ENCODE measurements around the gene CCDC8. TPM values are rescaled to one million over a fixed set of nuclear protein-coding genes. Genes with fewer than 3 reads are reported as not detected.
"Not testable (repeated sequence)": the region's sequence is repeated elsewhere in the genome, so short reads cannot be mapped to it uniquely, and the experiment has no call there.

Gene CCDC8
- polyA plus RNA-seq, 1 donor, result 80.9 TPM

DNA sequence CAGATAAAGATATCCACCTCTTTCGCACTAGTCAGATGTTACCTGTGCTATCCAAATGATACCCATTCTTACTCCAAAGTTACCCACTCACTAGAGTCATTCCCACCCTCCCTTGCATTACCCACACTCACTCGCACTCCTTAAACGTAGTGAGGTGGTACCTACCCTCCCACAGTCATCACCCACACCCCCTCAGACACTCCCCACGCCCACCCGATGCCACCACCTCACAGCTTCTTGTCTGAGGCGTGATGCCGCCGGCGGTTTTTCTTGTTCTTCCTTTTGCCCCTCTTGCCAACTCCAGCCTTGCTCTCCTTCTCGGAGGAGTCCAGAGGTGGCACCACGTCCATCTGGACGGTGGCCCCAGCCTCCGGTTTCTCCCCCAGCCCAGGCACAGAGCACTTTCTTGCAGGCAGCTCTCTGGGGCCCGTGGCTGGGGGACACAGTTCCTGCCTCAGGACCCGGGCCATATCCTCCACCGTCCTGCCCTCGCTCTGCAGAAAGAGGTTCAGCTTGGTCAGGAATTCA lies 14.2 kb upstream of the CCDC8 start:
- no peak for DNase-seq

DNA sequence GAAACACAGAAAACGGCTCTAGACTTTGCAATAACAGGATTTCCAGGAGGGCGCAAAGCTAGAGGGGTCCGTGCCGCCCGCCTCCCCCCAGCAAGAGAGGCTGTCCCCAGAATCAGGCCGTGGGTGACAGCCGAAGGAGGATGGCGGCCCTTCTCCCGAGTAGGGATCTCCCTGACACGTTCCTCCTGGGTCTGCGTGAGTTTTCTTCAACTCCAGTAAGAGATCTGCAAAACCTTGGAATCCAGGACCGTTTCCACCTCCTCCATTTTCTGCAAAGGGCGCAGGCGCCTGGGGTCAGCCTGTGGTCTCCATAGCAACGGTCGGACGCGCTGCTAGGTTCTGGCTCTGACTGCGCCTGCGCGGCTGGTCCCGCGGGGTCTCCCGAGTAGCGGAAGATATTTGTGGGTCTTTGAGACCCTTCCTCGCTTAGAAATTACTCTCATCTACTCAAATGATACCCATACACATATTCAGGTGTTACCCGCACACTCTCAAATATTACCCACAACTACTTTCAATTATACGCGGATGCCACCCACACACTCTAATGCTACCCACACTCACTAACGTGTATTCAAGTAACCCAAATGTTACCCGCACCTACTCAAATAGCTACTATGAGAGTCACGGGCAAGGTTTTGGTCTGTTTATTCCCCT lies 13.3 kb upstream of the CCDC8 start:
- peak; percentile 88 for DNase-seq

DNA sequence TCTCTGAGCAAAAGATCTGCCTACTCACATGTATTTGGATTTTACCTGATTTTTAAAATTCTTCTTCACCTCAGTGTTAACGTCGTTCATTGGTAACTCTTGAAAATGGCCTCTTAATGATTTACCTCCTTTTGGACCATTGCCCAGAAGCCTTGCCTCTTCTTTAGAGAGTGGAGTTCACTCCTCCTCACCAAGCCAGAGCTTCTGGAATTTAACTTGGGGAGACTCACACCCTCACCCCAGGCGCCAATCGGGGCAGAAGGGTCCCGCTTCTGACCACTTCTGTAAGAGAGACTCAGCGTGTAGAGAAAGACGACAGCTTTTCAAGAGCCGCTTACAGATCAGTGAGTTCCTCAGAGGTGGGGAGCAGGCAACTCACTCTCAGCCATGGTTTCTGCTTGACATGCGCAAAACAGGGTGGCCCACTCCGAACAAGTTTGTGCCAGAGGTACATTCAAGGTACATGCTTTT lies 12.7 kb upstream of the CCDC8 start:
- DNase-seq, result no peak

DNA sequence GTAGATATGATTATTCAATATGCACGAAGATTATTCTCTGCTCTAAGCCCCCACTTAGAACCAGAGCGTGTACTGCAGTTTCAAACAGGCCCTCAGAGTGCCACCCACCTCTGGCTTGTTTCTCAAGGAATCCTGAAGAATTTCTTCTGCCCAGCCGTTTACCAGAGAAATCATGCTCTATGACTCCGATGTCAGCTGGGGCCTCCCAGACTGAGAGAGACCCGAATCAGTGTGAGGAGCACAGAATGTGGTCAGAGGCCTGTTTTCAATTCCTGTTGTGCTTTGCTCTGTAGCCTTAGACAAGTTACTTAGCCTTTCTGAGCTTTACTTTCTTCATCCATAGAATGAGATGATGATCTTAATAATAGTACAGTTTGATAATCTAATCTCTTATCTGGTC lies 9.8 kb upstream of the CCDC8 start:
- no peak for DNase-seq

DNA sequence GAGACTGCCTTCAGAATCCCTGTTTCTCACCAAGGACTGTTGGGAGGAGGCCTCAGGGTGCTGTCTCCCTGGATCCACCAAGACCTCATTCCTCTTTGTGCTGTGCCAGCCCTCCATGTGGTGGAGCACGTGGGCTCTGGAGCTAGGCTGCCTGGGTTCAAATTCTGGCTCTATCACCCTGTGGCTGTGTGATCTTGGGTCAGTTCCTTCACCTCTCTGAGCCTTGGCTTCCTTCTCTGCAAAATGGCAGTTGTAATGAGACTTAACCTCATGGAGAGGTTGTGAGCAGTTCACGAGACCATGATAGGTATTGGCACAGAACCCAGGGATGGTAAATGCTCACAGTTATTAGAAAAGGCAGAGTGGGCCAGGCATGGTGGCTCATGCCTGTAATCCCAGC lies 9.0 kb upstream of the CCDC8 start:
- DNase-seq, result no peak

DNA sequence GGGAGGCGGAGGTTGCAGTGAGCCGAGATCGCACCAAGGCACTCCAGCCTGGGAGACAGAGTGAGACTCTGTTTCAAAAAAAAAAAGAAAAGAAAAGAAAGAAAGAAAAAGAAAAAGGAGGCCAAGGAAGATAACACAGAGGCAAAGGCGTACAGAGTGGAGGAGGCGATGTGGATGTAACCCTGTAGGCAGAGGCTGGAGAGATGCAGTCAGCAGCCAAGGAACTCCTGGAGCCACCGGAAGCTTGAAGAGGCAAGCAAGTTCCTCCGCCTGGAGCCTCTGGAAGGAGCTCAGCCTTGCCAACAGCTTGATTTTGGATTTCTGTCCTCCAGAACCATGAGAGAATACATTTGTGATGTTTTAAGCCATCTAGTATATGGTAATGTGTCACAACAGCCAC lies 6.7 kb upstream of the CCDC8 start:
- DNase-seq, result no peak

DNA sequence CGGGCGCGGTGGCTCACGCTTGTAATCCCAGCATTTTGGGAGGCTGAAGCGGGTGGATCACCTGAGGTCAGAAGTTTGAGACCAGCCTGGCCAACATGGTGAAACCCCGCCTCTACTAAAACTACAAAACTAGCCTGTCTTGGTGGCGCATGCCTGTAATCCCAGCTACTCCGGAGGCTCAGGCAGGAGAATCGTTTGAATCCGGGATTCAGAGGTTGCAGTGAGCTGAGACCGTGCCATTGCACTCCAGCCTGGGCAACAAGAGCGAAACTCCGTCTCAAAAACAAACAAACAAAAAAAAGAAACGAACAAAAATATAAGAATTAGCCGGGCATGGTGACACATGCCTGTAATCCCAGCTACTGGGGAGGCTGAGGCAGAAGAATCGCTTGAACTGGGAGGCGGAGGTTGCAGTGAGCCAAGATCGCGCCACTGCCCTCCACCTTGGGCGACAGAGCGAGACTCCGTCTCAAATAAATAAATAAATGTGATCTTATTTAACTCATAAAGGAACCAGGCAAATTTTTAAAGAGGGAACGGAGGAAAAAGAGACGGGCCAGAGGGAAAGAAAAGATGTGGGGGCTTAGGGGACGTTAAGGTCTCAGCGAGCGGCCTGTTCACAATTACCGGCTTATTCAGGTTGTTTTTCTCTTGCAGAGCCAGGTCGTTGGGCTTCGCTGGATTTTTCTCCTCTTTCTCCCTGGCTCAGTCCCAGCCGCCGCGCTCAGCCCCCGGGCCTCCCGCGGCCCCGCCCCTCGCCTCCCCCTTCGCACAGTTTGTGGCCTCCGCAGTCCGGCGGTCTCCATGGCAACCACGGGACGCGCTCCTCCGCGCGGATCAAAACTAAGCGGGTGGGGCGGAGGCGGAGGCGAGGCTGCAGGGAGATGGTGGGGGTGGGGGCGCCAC lies 2.7 kb upstream of the CCDC8 start:
- DNase-seq, result peak; percentile 94

DNA sequence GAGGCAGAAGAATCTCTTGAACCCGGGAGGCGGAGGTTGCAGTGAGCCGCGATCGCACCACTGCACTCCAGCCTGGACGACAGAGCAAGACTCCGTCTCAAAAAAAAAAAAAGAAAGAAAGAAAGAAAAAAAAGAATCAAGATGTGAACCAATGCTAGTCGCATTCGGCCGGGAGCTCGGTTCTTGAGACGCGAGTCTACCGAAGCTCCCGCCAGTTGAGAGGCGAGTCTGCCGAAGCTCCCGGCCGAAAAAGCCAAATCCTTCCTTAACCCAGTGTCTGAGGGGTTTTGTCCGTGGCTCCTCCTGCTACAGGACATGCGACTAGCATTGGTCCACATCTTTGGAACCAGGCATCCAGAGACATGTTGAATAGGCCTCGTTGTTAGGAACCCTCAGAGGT lies 1.5 kb upstream of the CCDC8 start:
- DNase-seq, result not testable (repeated sequence)

DNA sequence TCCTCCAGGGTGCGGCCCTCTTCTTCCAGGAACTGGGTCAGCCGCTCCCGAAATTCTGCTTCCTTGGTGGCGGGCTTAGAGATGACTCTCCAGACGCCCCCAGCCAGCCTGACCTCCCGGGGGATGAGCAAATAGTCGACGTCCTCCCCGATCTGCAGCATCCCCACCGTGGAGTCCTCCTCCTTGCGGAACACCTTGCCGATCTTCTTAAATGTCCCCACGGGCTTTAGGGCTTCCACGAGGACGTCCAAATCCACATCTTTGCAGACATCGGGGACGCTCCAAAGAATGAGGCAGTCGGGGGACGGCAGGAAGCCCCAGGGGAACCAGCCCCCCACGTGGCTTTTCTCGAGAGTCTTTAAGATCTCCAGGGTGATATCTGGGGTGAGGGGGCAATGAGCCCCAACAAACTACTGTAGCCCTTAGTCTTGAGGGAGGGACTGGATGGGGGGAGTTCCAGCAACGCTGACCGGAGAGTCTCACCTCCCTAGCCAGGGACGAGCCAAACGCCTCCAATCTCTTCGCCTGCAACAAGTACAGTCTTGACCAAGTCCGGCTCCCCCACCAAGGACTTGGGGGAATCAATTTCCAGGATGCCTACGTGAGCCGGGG lies 608 bp downstream of the CCDC8 start:
- DNase-seq, result no peak

DNA sequence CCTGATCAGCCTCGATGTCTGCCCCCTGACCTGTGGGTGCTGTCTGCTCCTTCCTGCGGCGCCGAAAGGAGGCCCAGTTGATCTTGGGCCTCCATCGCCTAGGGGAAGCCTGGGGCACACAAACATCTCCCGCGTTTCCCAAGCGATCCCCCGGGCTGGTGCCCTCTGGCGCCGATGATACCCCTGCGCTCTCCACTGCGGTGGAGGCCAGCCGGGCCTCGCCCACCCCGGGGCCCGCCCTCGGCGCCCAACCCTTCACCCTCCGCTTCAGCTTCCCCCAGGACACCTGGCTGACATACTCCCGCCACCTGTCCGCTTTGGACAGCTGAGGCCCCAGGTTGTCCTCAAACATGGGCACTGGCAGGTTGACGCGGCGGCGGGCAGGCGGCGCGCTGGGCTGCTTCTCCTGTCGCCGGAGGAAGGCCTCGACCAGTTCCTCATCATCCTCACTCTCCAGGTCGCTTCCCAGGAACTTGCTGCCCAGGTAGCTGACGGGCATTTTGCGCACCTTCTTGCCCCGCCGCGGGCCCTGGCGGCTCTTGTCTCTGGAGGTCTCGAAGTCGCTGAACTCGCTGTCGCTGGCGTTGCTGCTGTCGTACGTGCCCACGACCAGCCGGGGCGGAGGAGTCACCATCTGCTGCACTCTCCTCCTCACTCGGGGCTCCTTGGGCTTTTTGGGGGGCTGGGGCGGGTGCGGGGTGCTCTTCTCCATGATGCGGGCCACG lies 1.3 kb downstream of the CCDC8 start:
- no peak for DNase-seq

DNA sequence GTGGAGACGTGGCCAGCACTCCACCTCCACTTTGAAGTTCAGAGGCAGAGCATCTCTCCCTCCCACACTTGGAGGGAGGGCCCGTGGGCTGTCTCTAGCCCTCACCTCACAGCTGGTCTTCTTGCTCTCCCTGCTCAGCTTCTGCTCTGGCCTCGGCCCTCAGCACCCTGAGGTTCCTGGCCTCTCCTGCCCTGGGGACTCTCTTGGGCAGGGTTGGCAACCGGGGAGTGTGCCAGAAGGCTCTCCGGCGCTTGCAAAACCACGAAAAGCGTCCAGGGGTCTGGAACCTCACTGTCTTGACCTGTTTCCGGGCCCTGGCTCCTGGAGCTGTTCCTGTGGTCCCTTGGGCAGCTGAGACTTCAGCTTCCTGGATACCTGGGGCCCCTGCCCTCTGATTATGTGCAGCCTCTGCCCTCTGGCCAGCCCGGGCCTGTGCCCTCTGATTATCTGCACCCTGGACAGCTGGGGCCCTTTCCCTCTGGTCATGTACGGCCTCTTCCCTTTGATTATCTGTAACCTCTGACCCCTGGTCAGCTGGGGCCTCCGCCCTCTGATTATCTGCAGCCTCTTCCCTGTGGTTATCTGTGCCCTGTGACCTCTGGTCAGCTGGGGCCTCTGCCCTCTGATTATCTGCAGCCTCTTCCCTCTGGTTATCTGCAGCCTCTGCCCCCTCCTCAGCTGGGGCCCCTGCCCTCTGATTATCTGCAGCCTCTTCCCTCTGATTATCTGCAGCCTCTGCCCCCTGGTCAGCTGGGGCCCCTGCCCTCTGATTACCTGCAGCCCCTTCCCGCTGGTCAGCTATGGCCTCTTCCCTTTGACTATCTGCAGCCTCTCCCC lies 2.1 kb downstream of the CCDC8 start:
- DNase-seq, result no peak

DNA sequence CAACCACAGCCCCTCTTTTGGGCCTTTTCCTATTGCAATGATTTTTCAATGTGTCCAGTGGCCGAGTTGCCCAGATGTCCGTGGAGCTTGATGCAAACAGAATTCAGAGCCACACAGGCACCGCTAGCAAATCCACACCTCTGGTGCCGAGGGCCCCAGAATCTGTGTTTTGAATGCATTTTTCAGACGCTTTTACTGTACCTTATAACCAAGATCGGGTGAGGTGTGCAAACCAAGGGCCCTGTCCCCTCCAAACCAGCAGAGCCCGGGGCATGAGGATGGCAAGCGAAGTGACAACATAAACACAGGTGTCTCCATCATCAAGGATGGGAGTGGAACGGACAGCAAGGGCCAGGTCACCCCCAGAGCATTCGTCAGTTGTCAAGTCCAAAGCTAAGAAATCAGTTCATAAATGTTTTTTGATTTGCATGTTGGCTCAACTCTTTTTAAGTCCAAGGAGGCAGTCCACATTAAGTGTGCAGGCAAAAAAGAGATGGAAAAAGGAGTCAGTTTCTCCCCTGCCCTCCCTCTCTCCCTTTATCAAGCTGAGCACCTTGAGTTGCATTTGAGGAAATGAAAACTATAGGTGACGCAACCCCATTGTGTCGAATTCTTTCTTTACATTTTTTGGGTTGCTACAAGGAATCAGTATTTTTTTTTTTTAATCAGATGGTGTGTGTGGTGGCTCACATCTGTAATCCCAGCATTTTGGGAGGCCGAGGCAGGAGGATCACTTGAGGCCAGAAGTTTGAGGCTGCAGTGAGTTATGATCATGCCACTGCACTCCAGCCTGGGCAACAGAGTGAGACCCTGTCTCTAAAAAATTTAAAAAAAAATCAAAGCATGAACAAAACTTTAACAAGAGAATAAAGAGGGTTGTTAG lies 2.9 kb downstream of the CCDC8 start:
- DNase-seq, result no peak

DNA sequence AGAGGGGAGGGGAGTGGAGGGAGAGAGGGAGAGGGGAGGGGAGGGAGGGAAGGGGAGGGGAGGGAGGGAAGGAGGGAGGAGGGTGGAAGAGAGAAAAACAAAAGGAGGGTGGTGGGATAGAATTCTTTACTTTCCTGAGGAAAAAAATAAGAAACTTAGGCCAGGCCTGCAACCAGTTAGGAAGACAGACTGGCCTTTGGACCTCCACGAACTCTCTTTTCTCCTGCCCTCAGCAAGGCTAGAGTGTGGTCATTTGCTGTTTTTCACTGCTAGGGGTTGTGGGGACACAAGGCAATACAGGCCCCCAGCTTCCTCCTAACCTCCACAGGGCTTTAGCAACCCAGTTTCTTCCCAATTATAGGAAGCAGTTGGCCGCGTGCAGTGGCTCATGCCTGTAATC lies 4.2 kb downstream of the CCDC8 start:
- no peak for DNase-seq

DNA sequence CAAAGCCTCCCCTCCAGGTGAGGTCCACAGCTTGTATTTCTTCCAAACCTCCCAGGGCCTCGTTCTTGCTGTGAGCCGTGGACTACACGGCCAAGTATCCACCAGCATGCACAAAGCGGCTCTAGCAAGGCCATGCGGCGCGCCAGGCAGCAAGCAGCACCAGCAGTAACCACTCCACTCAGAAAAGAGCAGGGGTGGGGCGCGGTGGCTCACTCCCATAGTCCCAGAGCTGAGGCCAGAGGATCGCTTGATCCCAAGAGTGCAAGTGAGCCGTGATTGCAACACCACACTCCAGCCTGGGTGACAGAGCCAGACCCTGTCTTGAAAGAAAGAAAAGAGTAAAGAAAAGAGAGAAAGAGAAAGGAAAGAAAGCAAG lies 4.7 kb downstream of the CCDC8 start:
- DNase-seq, result no peak

DNA sequence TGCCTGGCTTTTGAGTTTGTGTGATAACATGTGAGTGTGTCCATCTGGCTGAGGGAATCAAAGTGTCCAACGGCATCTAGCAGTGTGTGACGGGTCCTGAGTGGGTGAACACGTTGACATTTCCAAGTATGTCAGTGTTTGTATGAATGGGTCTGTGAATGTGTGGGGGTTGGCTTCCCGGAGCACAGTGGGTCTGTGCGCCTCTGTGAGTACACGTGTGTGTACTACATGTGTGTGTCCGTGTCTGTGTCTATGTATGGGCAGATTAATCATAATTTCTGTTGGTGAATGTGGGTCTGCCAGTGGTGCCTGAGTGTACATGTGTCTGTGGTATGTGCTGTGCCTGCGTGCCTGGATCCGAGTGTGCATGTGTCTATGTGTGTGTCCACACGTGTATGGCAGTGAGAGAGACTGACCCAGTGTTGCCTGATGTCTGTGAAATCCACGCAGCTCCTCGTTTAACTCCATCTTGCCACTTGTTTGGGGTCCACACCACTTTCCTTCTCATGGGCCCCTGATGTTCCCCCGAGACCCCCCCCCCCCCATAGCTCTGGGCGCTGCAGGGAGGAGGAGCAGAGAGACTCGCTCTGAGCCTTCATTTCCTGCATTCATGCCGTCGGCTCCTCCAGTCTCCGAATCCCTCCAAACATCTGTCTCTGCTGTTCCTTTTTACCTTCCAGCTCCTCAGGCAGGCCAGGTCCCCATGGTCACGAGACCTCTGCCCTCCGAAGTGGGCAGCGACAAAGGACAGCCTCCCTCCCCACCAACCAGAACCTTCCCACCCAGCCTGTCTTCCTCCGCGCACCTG lies 5.3 kb downstream of the CCDC8 start:
- no peak for DNase-seq

DNA sequence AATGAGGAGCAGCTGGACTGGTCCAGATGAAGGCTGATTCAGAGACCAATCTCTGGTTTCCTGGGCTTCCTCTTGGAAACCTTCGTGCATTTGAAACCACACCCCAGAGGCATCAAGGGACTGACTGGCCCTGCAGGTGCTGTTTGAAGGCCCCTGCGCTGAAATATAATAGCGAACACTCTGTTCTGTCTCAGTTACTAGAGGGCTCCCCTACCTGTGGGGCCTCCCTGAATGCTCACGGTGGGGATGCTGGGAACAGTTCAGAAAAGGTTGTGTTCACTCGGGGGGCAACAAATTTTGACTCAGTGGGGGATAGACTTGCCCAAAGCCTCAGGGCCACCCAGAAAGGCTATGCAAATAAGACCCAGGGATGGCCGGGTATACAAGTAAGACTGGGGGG lies 6.4 kb downstream of the CCDC8 start:
- no peak for DNase-seq

DNA sequence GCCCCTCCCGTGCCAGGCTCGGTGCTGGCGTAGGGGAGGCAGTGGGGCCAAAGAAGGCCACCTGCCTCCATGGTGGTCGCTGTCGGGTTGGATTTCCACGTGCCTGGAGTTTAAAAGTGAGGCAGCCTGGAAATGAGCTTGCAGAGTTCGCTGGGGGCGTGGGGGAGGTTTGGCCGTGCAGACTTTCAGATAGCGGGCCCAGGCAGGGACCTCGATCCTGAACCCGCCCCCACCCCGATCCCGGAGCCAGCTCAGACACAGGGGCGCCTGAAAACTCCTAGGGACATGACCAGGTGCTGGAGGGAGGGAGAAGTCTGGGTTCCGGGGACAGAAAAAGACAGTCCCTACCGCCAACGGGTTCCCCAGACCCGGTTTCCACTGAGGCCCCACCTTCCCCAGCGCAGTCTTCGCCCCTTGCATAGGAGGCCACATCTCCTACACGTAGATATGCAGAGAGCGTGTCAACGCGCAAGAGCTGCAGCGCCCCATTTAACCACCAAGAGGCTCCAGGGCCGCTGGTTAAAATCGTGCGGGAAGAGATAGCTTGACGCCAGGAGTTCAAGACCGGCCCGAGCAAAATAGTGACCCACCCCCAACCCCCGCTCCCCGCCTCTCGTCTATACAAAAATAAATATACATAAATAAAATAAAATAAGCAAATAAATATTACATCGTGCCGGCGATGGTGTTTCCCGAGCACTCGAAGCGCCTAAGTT lies 8.5 kb downstream of the CCDC8 start:
- DNase-seq, result peak; percentile 77

DNA sequence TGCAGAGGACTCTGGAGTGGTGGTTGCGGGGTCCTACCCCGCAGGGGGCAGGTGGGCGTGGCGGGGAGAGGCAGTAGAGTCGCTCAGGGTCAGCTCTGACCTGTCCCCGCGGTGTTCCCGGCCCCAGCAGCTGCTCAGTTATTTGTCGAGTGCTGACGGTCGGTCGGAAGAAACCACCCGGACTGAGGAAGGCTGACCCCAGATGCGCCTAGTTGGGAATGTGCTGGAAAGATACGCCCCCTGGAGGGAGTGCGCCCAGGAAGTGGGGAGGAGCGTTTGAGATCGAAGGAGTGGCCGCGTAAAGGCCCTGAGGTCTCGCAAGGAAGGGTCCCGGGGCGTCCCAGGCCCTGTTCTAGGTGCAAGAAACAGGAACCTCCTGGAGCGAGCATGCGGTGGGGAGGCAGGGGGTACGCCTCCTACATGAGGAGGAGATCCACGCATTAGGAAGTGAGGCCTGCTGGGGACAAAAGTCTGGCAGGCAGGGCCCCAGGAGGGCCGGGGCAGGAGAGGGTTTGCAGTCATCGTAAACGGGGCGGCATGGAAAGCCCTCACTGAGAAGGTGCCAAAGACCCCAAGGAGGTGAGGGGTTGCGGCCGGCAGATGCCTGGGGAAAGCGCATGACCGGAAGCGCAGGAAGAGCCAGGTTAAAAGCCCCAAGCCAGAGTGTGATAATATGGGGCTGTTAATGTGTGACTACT lies 9.2 kb downstream of the CCDC8 start:
- peak; percentile 77 for DNase-seq
